ENCODE results near the gene ZSWIM5.

- TF ChIP-seq CTCF (IDR thresholded peaks at IDR 0.05) (no peak), POLR2A (IDR thresholded peaks at IDR 0.05) (no peak)
Observed at GRCh38 chr1:45015683-45016082, 190.7 kb downstream of the ZSWIM5 start.

All from body of pancreas (tissue), 4 donors.